ENCODE measurements around the gene PRAME.

DNA sequence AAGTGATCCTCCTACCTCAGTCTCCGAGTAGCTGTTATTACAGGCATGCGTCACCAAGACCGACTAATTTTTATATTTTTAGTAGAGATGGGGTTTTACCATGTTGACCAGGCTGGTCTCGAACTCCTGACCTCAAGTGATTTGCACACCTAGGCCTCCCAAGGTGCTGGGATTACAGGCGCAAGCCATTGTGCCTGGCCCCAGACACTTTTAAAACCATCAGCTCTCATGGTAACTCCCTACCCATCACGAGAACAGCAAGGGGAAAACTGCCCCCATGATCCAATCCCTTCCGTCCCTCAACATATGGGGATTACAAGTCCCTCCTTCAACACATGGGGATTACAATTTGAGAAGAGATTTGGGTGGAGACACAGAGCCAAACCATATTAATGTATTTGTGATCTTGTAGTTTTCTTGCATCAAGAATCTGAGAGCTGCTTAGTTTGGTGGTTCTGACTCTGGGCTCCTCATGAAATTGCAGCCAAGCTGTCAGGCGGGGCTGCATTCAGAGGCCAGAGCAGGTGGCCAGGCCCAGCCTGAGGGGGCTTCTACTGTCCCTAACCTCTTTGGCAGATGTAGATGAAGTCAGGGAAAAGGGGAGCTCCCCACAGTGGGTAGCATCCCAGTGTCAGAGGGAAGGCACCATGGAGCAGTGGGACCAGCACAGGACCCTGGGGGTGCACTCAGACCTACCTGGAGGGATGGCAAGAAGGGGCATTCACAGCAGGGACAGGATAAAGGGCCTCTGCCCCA is 31.2 kb upstream of the PRAME start:
- TF ChIP-seq POLR2AphosphoS5 (IDR thresholded peaks at IDR 0.05; ENCODE audit: low read depth, low read length) (no peak), TAF1 (IDR thresholded peaks at IDR 0.05; ENCODE audit: low read depth, low read length) (no peak), POLR2A (IDR thresholded peaks at IDR 0.05; ENCODE audit: low read depth, low read length) (no peak), SPI1 (IDR thresholded peaks at IDR 0.05; ENCODE audit: low read depth, low read length) (no peak), PAX5 (IDR thresholded peaks at IDR 0.05; ENCODE audit: insufficient read depth, low read length, severe bottlenecking) (no peak), POU2F2 (IDR thresholded peaks at IDR 0.05; ENCODE audit: low read depth, low read length) (no peak)
